Middle frontal gyrus (tissue), 1 donor: ENCODE data around the gene ESYT1.
A peak's percentile ranks its signal among the peaks of the same experiment; 100 is the strongest.

Source experiments
- DNase-seq: peaks from one replicate; pipeline ENCODE4 v3.0.0-alpha.2; 2015; ENCODE audit warnings: low spot score; ENCODE audit errors: extremely low spot score

ESYT1 gene

GRCh38 chr12:56127888-56128669, at the start of gene ESYT1:
Gene ESYT1, plus strand, starts transcription at chr12:56128267. Its CDS starts 53 bp downstream, at chr12:56128320.
- DNase-seq: peak; percentile 96

GRCh38 chr12:56078427-56078826, 49.6 kb upstream of the ESYT1 start:
- DNase-seq: no peak

- peak; percentile 22 for DNase-seq
These were observed 48.9 kb upstream of the ESYT1 start for GRCh38 chr12:56078931-56079722.

- peak; percentile 36 for DNase-seq
These were observed 48.1 kb upstream of the ESYT1 start, which contains the start of gene ERBB3 for GRCh38 chr12:56079723-56080555. Gene ERBB3, plus strand, starts transcription at chr12:56080165. Its CDS starts 136 bp downstream, at chr12:56080301.

GRCh38 chr12:56080556-56081138, 47.4 kb upstream of the ESYT1 start:
- DNase-seq: no peak

GRCh38 chr12:56081393-56082347, 46.4 kb upstream of the ESYT1 start:
- no peak for DNase-seq

GRCh38 chr12:56082382-56082781, 45.7 kb upstream of the ESYT1 start:
- no peak for DNase-seq

GRCh38 chr12:56082967-56083366, 45.1 kb upstream of the ESYT1 start:
- peak; percentile 24 for DNase-seq

- DNase-seq: no peak
These were observed 43.0 kb upstream of the ESYT1 start for GRCh38 chr12:56084958-56085543.

GRCh38 chr12:56086096-56086495, 42.0 kb upstream of the ESYT1 start:
- DNase-seq: no peak

- no peak for DNase-seq
These were observed 41.5 kb upstream of the ESYT1 start for GRCh38 chr12:56086608-56087007.

GRCh38 chr12:56087220-56087619, 40.8 kb upstream of the ESYT1 start:
- DNase-seq: no peak

- DNase-seq: no peak
These were observed 30.3 kb upstream of the ESYT1 start for GRCh38 chr12:56097738-56098137.

GRCh38 chr12:56098592-56098991, 29.5 kb upstream of the ESYT1 start:
- no peak for DNase-seq

- no peak for DNase-seq
These were observed 28.3 kb upstream of the ESYT1 start for GRCh38 chr12:56099787-56100186.

GRCh38 chr12:56101045-56101444, 27.0 kb upstream of the ESYT1 start:
- no peak for DNase-seq

GRCh38 chr12:56102683-56103065, 25.4 kb upstream of the ESYT1 start:
- no peak for DNase-seq

- no peak for DNase-seq
These were observed 24.9 kb upstream of the ESYT1 start for GRCh38 chr12:56103066-56103711.

- no peak for DNase-seq
These were observed 24.3 kb upstream of the ESYT1 start for GRCh38 chr12:56103823-56104108.
